Gastrocnemius medialis (tissue), 4 donors: ENCODE results near the gene CSH1.
"Not testable (repeated sequence)": the region's sequence is repeated elsewhere in the genome, so short reads cannot be mapped to it uniquely, and the experiment has no call there.

ENCODE experiments used
- POLR2A ChIP-seq, 2 donors: fragments of 450-650 bp; IDR thresholded peaks; one replicate each; pipeline ENCODE4 v1.6.1; 2017; ENCODE audit warnings: antibody characterized with exemption in 2 of 2, mild to moderate bottlenecking in 2 of 2, moderate library complexity in 2 of 2
- TF ChIP-seq, protein P1 (sequence below), 5 experiments: fragments of 450-650 bp in 3 of 5; fragments of 200-600 bp in 2 of 5; sonication (generic) in 2 of 5; IDR thresholded peaks in 4 of 5; conservative IDR thresholded peaks in 1 of 5; 1 replicate in 4 of 5; 2 replicates in 1 of 5; pipeline ENCODE4 v1.5.1; 2016 to 2019; ENCODE audit warnings: antibody characterized with exemption in 5 of 5, mild to moderate bottlenecking in 3 of 5, moderate library complexity in 3 of 5

GRCh38 chr17:63915753-63916152 is 19.4 kb upstream of the CSH1 start:
- TF ChIP-seq, protein P1, sequence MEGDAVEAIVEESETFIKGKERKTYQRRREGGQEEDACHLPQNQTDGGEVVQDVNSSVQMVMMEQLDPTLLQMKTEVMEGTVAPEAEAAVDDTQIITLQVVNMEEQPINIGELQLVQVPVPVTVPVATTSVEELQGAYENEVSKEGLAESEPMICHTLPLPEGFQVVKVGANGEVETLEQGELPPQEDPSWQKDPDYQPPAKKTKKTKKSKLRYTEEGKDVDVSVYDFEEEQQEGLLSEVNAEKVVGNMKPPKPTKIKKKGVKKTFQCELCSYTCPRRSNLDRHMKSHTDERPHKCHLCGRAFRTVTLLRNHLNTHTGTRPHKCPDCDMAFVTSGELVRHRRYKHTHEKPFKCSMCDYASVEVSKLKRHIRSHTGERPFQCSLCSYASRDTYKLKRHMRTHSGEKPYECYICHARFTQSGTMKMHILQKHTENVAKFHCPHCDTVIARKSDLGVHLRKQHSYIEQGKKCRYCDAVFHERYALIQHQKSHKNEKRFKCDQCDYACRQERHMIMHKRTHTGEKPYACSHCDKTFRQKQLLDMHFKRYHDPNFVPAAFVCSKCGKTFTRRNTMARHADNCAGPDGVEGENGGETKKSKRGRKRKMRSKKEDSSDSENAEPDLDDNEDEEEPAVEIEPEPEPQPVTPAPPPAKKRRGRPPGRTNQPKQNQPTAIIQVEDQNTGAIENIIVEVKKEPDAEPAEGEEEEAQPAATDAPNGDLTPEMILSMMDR (IDR thresholded peaks at IDR 0.05 in 4 of 5, conservative IDR thresholded peaks at IDR 0.05 in 1 of 5): not testable (repeated sequence)
- not testable (repeated sequence) for TF ChIP-seq POLR2A (IDR thresholded peaks at IDR 0.05)
